ENCODE measurements around the gene SPAG5.

Gene SPAG5

GRCh38 chr17:28572259-28573039 is 26.4 kb downstream of the SPAG5 start:
- no peak for DNase-seq (ENCODE audit: low read depth, low spot score)

- DNase-seq (ENCODE audit: low read depth, low spot score) = peak; percentile 79
These were observed 27.3 kb downstream of the SPAG5 start, which contains the start of gene PIGS for GRCh38 chr17:28571361-28572122. TSS of gene PIGS (minus strand) at chr17:28571524. CDS start at chr17:28571496, 28 bp downstream.

- DNase-seq (ENCODE audit: low read depth, low spot score) = peak; percentile 11
These were observed 28.0 kb downstream of the SPAG5 start for GRCh38 chr17:28570716-28571360.

GRCh38 chr17:28569446-28569845 is 29.4 kb downstream of the SPAG5 start:
- DNase-seq (ENCODE audit: low read depth, low spot score) = no peak

- DNase-seq (ENCODE audit: low read depth, low spot score) = no peak
These were observed 31.2 kb downstream of the SPAG5 start for GRCh38 chr17:28567604-28568003.

GRCh38 chr17:28563475-28563874 is 35.4 kb downstream of the SPAG5 start:
- DNase-seq (ENCODE audit: low read depth, low spot score) = no peak

- no peak for DNase-seq (ENCODE audit: low read depth, low spot score)
These were observed 43.8 kb downstream of the SPAG5 start for GRCh38 chr17:28555022-28555421.

GRCh38 chr17:28554565-28554964 is 44.3 kb downstream of the SPAG5 start:
- DNase-seq (ENCODE audit: low read depth, low spot score) = no peak

- no peak for DNase-seq (ENCODE audit: low read depth, low spot score)
These were observed 45.8 kb downstream of the SPAG5 start for GRCh38 chr17:28553000-28553505.

- DNase-seq (ENCODE audit: low read depth, low spot score) = peak; percentile 59
These were observed 46.4 kb downstream of the SPAG5 start, which contains the start of gene UNC119 for GRCh38 chr17:28552176-28552999. TSS of gene UNC119 (minus strand) at chr17:28552624. CDS start at chr17:28552557, 67 bp downstream.

GRCh38 chr17:28551421-28552175 is 47.2 kb downstream of the SPAG5 start:
- DNase-seq (ENCODE audit: low read depth, low spot score) = no peak

- no peak for DNase-seq (ENCODE audit: low read depth, low spot score)
These were observed 48.0 kb downstream of the SPAG5 start for GRCh38 chr17:28550858-28551257.

GRCh38 chr17:28549236-28550132 is 49.3 kb downstream of the SPAG5 start:
- DNase-seq (ENCODE audit: low read depth, low spot score) = no peak

- no peak for DNase-seq (ENCODE audit: low read depth, low spot score)
These were observed 50.3 kb downstream of the SPAG5 start for GRCh38 chr17:28548417-28549130.

- peak; percentile 13 for DNase-seq (ENCODE audit: low read depth, low spot score)
These were observed 51.0 kb downstream of the SPAG5 start for GRCh38 chr17:28547623-28548416.

- no peak for DNase-seq (ENCODE audit: low read depth, low spot score)
These were observed 51.7 kb downstream of the SPAG5 start for GRCh38 chr17:28547096-28547622.

- no peak for DNase-seq (ENCODE audit: low read depth, low spot score)
These were observed 52.9 kb downstream of the SPAG5 start for GRCh38 chr17:28545787-28546415.
